ENCODE measurements around the gene DMKN.
"Not testable (repeated sequence)": the region's sequence is repeated elsewhere in the genome, so short reads cannot be mapped to it uniquely, and the experiment has no call there.

DMKN gene

DNA sequence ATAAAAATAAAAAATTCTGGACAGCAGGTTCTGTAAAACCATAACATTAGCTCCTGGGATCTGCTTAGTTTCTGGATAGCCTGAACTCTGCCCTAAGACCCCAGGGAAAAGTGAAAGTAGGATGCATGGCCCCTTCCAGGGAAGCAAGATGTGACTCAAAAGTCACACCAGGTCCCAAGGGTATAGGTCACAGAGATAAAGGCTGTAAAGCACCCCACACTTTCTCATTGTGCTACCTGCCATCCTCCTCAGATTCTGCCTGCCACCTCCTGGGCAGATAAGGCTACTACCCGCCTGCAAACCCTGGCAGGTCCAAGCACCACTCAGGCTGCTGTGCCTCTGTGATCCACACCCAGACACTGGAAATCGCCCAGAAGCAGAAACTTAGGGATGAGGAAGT, 44.8 kb downstream of the DMKN start:
- in situ Hi-C loops (cut with MboI; ENCODE audit: low sequenced_read_pairs), result loop anchor here (5.0 kb wide), 2 partner anchors 46 to 111 kb away; partner anchors contain the start of gene FFAR3

GRCh38 chr19:35466259-35466658, 47.2 kb downstream of the DMKN start:
- in situ Hi-C loops (cut with MboI; ENCODE audit: low sequenced_read_pairs), result loop anchor here (5.0 kb wide), 2 partner anchors 44 to 109 kb away; partner anchors contain the start of gene FFAR3

GRCh38 chr19:35462956-35463355, 50.5 kb downstream of the DMKN start:
- in situ Hi-C loops (cut with MboI; ENCODE audit: low sequenced_read_pairs), result not testable (repeated sequence)

DNA sequence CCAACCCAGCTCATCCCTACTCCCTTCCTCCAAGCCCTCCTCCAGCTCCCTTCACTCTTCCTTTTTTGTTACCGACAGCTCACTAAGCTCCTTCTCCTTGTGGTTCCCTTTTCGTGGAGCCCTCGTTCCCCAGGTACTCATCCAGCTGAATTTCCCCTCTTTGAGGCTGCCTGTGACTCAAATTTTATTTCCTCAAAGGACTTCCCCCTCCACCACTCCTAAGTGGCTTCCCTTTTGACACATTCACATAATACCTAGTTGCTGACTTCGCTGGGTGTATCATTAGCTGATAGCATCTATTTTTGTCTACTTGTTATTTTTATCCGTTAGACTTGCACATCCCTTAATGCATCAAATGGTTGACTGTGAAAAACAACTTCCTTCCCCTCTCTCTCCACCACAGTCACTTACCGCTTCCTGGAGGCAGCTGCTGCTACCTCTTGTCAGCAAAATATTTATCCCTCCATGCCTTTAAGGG, 50.9 kb downstream of the DMKN start:
- in situ Hi-C loops (cut with MboI; ENCODE audit: low sequenced_read_pairs), result no loop called here

GRCh38 chr19:35461788-35462187, 51.7 kb downstream of the DMKN start:
- in situ Hi-C loops (cut with MboI; ENCODE audit: low sequenced_read_pairs), result not testable (repeated sequence)

- in situ Hi-C loops (cut with MboI; ENCODE audit: low sequenced_read_pairs), result no loop called here
Observed at GRCh38 chr19:35461060-35461459, 52.4 kb downstream of the DMKN start.

GRCh38 chr19:35460608-35461007, 52.8 kb downstream of the DMKN start:
- in situ Hi-C loops (cut with MboI; ENCODE audit: low sequenced_read_pairs), result no loop called here

- in situ Hi-C loops (cut with MboI; ENCODE audit: low sequenced_read_pairs), result no loop called here
Observed at GRCh38 chr19:35459414-35460082, 53.9 kb downstream of the DMKN start.

GRCh38 chr19:35458731-35459391, 54.6 kb downstream of the DMKN start:
- in situ Hi-C loops (cut with MboI; ENCODE audit: low sequenced_read_pairs), result no loop called here

GRCh38 chr19:35458192-35458591, 55.3 kb downstream of the DMKN start:
- in situ Hi-C loops (cut with MboI; ENCODE audit: low sequenced_read_pairs), result no loop called here

DNA sequence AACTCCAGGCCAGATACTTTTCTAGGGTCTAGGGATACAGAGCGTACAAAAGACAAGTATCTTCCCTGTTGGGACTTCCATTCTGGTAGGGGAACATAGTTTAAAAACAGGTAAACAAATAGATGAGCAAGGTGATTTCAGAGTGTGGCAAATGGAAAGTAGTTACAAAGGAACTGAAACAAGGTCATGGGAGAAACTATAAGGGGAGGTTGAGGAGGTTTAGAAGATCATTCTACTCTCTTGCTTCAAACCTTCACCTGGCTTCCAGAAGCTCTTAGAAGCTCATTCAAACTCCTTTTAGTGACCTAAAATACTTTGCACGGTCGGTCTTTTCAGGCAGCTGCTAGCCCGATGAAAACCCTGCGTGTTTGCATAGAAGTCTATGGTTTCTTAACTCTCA, 56.3 kb downstream of the DMKN start:
- in situ Hi-C loops (cut with MboI; ENCODE audit: low sequenced_read_pairs), result no loop called here

- in situ Hi-C loops (cut with MboI; ENCODE audit: low sequenced_read_pairs), result no loop called here
Observed at GRCh38 chr19:35455616-35456201, 57.7 kb downstream of the DMKN start.

- in situ Hi-C loops (cut with MboI; ENCODE audit: low sequenced_read_pairs), result no loop called here
Observed at GRCh38 chr19:35454663-35455062, 58.8 kb downstream of the DMKN start.

- in situ Hi-C loops (cut with MboI; ENCODE audit: low sequenced_read_pairs), result no loop called here
Observed at GRCh38 chr19:35451338-35452096, 61.9 kb downstream of the DMKN start.

- in situ Hi-C loops (cut with MboI; ENCODE audit: low sequenced_read_pairs), result no loop called here
Observed at GRCh38 chr19:35449359-35450043, 63.9 kb downstream of the DMKN start.

- in situ Hi-C loops (cut with MboI; ENCODE audit: low sequenced_read_pairs), result no loop called here
Observed at GRCh38 chr19:35447606-35448469, 65.6 kb downstream of the DMKN start, which contains the start of gene FFAR2. Gene FFAR2, plus strand, starts transcription at chr19:35448257. Its CDS starts 1,458 bp downstream, at chr19:35449715.

Measured in HL-60/S4 treated with phorbol 12-myristate 13-acetate at 8.2 ng/mL for 4 days and 3 days (cell line).